ENCODE measurements around the gene LRP11.

LRP11 gene

GRCh38 chr6:149860834-149861602 lies 3.1 kb downstream of the LRP11 start:
- TF ChIP-seq CTCF (IDR thresholded peaks at IDR 0.05; ENCODE audit: insufficient read depth, low read depth, low read length, missing control alignments): no peak
- DNase-seq (ENCODE audit: low read depth): no peak
- H3K4me3 ChIP-seq (ENCODE audit: low read length): no peak overlapping the region

- H3K4me3 ChIP-seq (ENCODE audit: low read length): no peak overlapping the region
- no peak for TF ChIP-seq CTCF (IDR thresholded peaks at IDR 0.05; ENCODE audit: insufficient read depth, low read depth, low read length, missing control alignments)
- no peak for DNase-seq (ENCODE audit: low read depth)
Observed at GRCh38 chr6:149860513-149860833, 3.7 kb downstream of the LRP11 start.

- H3K4me3 ChIP-seq (ENCODE audit: low read length): no peak overlapping the region
- DNase-seq (ENCODE audit: low read depth): no peak
- no peak for TF ChIP-seq CTCF (IDR thresholded peaks at IDR 0.05; ENCODE audit: insufficient read depth, low read depth, low read length, missing control alignments)
Observed at GRCh38 chr6:149859938-149860337, 4.2 kb downstream of the LRP11 start.

- H3K4me3 ChIP-seq (ENCODE audit: low read length): no peak overlapping the region
- TF ChIP-seq CTCF (IDR thresholded peaks at IDR 0.05; ENCODE audit: insufficient read depth, low read depth, low read length, missing control alignments): no peak
- peak; percentile 91 for DNase-seq (ENCODE audit: low read depth)
Observed at GRCh38 chr6:149859368-149859767, 4.8 kb downstream of the LRP11 start.

- H3K4me3 ChIP-seq (ENCODE audit: low read length): no peak overlapping the region
- DNase-seq (ENCODE audit: low read depth): peak; percentile 43
- no peak for TF ChIP-seq CTCF (IDR thresholded peaks at IDR 0.05; ENCODE audit: insufficient read depth, low read depth, low read length, missing control alignments)
Observed at GRCh38 chr6:149857541-149857940, 6.6 kb downstream of the LRP11 start.

- TF ChIP-seq CTCF (IDR thresholded peaks at IDR 0.05; ENCODE audit: insufficient read depth, low read depth, low read length, missing control alignments): no peak
- H3K4me3 ChIP-seq (ENCODE audit: low read length): peak overlapping the region; percentile 37
Observed at GRCh38 chr6:149856256-149856994, 7.7 kb downstream of the LRP11 start.

More at GRCh38 chr6:149856256-149856994, 7.7 kb downstream of the LRP11 start:
- peak; percentile 36 for DNase-seq (ENCODE audit: low read depth)

Measured in epithelial cell of esophagus (primary cell).